GM21381 (cell line): Measurements from ENCODE around the gene ITPRIPL2.

Source experiments
- ATAC-seq: cut with Tn5 transposase; IDR thresholded peaks from one replicate; pipeline ENCODE4 v1.9.1; 2021; ENCODE audit warnings: mild to moderate bottlenecking, moderate library complexity; ENCODE audit not compliant: unreplicated experiment

ITPRIPL2 gene

GRCh38 chr16:19118938-19119431 is 5.2 kb downstream of the ITPRIPL2 start:
- ATAC-seq = no peak

- no peak for ATAC-seq
These were observed 5.8 kb downstream of the ITPRIPL2 start for GRCh38 chr16:19119564-19119963.

GRCh38 chr16:19123535-19124178 is 9.9 kb downstream of the ITPRIPL2 start:
- ATAC-seq = no peak

DNA sequence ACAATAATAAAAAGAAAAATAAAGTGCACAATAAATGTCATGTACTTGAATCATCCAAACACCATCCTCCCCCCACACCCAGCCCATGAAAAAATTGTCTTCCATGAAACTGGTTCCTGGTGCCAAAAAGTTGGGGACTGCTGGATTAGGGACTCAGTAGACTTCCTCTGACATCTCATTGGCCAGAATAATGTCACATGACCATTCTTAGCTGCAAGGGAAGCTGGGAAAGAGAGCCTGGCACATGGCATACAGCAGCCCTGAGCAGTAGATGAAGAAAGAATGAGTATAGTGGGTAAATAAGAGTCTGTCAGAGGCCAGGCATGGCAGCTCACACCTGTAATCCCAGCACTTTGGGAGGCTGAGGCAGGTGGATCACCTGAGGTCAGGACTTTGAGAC is 12.5 kb downstream of the ITPRIPL2 start:
- no peak for ATAC-seq

DNA sequence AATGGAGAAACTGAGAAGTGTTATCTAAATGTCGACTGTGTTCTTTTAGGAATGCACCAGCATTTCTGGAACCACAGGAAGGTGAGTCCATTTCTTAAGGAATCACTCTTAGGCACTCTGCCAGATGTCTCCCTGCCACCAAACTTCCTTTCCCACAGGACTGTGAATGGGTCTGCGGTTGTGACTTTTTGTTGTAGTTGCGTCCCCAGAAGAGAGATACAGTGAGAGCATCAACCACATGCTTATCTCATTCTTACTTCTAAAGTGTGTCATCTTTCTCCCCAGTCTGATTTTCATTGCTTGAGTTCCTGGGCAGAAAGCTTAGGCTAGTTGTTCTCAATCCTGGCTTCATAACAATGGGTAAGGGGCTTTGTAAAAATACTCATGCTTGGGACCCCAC is 13.4 kb downstream of the ITPRIPL2 start:
- ATAC-seq = peak; percentile 33

GRCh38 chr16:19127674-19128131 is 13.9 kb downstream of the ITPRIPL2 start:
- ATAC-seq = peak; percentile 56

- no peak for ATAC-seq
These were observed 14.9 kb downstream of the ITPRIPL2 start for GRCh38 chr16:19128454-19129200.

GRCh38 chr16:19130385-19130784 is 16.6 kb downstream of the ITPRIPL2 start:
- no peak for ATAC-seq

DNA sequence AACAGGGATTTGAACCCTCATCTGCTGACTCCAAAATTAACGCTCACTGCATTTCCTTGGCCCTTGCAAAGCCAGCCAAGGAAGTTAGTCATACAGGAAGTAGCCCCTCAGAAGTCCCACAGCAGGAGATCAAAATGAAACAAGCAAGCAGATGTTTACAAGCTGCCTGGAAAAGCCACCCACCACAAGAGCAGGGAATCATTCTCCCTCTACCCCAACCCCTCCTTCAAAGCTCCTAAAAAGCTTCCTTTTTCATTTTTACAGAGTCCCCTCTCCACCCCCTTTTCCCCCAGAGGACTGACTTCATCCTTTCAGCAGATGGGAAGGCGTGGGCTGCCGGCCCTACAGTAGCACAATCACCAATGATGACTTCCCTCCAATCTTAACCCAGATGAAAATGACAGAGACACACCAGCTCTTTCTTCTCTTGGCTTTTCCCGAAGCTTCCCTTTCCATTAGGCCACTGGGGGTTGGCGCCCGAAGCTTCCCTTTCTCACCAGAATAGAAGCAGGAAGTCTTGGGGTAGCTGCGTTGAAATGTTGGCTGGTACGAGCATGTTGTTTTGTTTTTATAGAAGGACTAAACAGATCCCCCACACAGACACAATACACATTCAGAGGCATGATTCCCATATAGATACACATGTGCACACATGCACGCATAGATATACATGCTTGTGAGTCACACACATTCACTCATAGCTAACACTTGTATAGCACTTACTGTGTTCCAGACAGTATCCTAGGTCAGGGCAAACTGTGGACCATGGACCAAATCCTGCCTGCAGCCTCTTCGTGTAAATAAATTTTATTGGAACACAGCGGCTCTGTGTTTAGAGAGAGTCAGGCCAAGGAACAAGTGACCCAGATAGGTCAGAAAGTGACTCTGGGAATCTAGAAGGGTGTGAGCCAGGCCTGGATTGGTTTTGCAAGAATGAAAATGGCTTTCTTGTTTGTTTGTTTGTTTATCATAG is 17.4 kb downstream of the ITPRIPL2 start:
- ATAC-seq = no peak

DNA sequence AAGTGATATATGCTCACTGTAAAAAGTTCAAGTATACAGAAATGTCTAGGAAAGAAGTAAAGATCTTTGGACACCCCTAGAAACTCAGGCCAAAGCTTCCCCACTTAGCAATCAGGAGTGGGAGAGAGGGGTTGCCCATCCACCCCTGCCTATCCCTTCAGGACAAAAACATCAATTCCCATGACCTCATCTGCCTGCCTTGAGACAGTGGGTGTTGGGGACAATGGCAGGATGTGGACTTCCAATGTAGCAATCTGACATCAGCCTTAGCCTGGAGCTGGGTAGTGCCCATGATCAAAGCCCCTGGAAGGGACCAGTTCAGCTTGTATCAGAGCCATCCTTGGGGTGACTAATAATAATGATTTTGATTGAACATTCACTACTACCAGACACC is 18.1 kb downstream of the ITPRIPL2 start:
- ATAC-seq = no peak

- ATAC-seq = no peak
These were observed 18.5 kb downstream of the ITPRIPL2 start for GRCh38 chr16:19132255-19132654.

DNA sequence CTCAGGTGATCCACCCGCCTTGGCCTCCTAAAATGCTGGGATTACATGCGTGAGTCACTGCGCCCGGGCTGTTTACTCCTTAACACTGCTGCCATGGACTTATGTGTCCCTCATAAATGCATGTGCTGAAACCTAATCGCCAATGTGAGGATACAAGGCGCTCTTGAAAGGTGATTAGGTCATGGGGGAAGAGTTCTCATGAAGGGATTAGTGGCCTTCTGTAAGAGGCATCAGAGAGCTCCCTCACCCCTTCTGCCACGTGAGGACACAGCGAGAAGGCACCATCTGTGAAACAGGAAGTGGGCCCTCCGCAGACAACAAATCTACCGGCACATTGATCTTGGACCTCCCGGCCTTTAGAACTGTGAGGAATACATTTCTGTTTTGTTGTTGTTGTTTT is 19.1 kb downstream of the ITPRIPL2 start:
- ATAC-seq = no peak

DNA sequence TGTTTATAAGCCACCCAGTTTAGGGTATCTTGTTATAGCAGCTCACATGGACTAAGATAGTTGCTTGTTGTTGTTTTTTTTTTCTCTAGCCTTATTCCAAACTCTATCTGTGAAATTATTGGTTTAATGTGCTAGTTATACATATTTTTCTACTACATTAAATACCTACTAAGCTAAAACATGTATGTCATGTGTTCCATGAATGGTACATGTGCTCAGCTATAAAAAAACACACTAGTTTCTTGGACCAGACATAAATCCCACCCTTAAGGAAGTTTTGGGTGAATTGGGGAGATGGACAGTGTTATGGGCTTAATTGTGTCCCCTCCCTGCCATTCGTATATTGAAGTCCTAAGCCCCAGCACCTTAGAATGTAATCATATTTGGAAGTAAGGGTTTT is 19.8 kb downstream of the ITPRIPL2 start:
- ATAC-seq = no peak

- ATAC-seq = no peak
These were observed 21.6 kb downstream of the ITPRIPL2 start for GRCh38 chr16:19135201-19135842.

DNA sequence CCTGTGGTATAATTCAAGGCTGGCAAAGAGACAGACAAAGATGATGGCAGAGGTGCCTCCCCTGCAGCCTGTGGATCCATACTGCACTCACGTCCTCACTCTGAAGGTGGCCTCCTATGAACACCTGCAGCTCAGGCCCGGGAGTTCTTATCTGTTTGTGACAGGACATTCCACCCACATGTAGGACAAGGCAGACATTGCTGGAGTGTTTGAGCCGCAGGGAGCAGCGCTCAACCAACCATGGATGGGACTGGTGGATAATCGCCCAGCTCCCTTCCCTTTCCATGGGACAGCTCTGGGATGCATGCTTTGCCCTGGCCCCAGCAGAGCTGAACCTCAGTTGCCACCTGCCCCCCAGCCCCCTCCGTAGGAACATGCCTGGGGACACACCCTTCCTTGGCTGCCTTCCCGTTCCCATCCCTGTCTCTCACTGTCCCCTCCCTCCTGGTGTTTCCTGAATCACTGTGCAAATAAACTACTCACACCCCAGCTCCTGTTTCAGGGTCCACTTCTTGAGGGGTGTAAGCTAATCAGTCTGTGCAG is 22.2 kb downstream of the ITPRIPL2 start:
- no peak for ATAC-seq

- no peak for ATAC-seq
These were observed 22.9 kb downstream of the ITPRIPL2 start for GRCh38 chr16:19136549-19137196.

- no peak for ATAC-seq
These were observed 23.7 kb downstream of the ITPRIPL2 start for GRCh38 chr16:19137201-19138128.

DNA sequence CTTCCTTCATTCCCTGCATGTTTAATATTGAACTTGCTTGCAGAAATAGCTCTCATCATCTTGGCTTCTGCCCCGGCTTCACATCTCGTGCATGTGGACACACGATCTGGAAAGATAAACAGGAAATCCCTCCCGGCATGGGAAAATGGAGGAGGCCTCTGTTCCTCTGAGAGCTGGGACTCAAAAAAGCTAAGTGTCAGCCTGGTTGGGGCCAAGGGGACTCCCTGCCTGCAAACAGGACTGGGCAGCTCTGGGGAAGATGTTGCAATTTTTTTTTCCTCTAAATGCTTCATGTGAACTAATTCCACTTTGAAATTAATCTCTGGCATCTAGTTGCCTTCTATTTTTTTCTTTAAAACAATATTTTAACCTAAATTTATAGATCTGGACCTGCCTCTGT is 24.8 kb downstream of the ITPRIPL2 start:
- ATAC-seq = no peak
